GM19452 (cell line): Measurements from ENCODE around the gene ARHGEF16.

Source experiments
- ATAC-seq: cut with Tn5 transposase; IDR thresholded peaks from one replicate; pipeline ENCODE4 v1.9.1; 2021; ENCODE audit not compliant: unreplicated experiment

ARHGEF16 gene

GRCh38 chr1:3453891-3454810, at the start of gene ARHGEF16:
ARHGEF16 (plus strand) TSS chr1:3454665; CDS start chr1:3463085, 8,420 bp downstream.
- no peak for ATAC-seq

- ATAC-seq = no peak
Observed at GRCh38 chr1:3404801-3405200, 49.7 kb upstream of the ARHGEF16 start.

- ATAC-seq = no peak
Observed at GRCh38 chr1:3405491-3405890, 49.0 kb upstream of the ARHGEF16 start.

DNA sequence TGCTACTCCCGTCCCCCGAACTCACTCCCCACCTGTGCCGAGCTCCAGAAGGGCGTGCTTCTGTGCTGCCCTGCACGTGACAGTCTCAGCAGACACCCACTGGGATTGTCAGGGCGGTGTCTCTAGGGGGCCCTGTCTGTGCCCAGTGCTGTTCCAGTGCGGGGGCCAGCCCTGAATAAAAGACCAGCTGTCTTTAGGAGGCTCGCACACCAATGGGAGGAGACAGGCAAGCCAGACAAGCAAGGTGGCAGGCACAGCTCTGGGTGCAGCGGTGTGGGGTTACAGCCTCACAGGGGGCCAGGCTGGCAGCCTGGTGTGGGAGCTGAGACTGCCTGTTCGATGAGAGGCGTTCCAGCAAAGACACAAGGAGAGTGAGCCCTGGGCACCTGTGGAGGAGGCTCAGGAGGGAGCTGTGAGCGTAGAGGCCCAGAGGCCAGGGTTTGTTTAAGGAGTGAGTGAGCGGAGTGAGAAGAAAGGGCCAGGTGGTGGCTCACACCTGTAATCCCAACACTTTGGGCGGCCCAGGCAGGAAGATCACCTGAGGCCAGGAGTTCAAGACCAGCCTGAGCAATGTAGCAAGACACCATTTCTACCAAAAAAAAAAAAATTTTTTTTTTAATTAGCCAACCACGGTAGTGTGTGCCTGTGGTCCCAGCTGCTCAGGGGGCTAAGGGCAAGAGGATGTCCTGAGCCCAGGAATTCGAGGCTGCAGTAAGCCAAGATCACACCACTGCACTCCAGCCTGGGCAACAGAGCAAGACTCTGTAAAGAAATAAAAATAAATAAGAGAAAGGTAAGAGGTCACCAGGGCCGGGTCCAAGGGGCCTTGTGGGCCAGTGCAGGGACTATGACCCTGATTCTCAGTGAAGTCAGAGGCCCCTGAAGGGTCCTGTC, 48.2 kb upstream of the ARHGEF16 start:
- ATAC-seq = no peak

GRCh38 chr1:3407021-3407420, 47.4 kb upstream of the ARHGEF16 start:
- no peak for ATAC-seq

GRCh38 chr1:3408751-3409266, 45.7 kb upstream of the ARHGEF16 start:
- ATAC-seq = no peak

DNA sequence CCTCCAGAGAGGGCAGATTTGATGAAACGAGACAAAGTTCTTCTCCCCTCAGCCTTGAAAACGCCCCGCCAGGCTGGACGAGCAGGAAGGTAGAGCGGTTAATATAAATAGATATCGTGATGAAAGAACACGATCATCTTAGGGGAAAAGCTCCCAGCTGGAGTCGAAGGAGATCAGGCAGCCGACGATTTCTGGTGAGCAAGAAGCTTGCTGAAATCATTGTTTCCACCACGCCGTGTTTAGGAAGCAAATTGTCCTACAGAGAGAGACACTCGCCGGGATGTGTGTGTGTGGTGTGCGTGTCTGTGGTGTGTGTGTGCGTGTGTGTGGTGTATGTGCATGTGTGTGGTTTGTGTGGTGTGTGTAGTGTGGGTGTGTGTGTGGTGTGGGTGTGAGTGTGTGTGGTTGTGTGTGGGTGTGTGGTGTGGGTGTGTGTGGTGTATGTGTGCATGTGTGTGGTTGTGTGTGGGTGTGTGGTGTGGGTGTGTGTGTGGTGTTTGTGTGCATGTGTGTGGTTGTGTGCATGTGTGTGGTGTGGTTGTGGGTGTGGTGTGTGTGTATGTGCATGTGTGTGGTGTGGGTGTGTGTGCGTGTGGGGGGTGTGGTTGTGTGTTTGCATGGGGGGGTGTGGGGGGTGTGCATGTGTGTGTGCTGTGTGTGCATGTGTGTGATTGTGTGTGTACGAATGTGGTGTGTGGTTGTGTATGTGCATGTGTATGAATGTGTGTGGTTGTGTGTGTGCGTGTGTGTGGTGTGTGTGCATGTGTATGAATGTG, 44.9 kb upstream of the ARHGEF16 start:
- no peak for ATAC-seq

GRCh38 chr1:3410142-3410925, 44.1 kb upstream of the ARHGEF16 start:
- ATAC-seq = no peak

GRCh38 chr1:3411806-3412205, 42.7 kb upstream of the ARHGEF16 start:
- no peak for ATAC-seq

DNA sequence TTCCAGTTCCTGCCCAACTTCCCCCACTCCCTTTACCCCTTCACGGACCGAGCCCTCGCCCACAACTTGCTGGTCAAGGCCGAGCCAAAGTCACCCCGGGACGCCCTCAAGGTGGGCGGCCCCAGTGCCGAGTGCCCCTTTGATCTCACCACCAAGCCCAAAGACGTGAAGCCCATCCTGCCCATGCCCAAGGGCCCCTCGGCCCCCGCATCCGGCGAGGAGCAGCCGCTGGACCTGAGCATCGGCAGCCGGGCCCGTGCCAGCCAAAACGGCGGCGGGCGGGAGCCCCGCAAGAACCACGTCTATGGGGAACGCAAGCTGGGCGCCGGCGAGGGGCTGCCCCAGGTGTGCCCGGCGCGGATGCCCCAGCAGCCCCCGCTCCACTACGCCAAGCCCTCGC, 42.1 kb upstream of the ARHGEF16 start:
- no peak for ATAC-seq

DNA sequence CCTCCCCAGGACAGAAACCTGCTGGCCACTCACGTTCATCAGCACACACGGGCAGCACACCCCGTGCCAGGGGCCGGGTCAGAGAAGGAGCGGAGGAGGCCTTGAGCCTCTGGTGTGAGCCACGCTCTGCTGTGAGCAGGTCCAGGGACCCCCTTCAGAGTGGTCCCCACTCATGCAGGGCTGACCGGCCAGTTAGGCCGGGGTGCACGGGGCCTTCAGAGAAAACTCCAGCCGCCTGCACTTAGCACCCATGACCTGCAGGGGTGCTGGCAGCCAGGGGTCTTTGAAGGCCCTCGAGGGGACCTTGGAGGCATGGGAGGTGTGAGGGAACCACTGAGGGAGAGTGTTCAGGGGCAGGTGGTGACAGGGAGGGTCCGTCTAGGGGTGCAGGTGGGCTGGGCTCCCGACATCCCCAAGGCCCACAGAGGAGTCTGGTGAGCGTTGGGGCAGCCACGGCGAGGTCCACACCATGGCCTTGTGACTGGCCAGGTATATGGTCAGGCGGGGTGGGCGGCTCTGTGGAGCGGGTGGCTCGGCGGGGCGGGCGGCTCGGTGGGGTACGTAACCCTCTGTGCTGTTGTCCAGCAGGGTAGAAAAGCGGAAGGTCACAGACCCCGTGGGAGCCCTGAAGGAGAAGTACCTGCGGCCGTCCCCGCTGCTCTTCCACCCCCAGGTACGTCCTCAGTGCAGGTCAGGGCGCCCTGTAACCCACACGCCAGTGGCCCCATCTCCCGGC, 40.3 kb upstream of the ARHGEF16 start:
- no peak for ATAC-seq

DNA sequence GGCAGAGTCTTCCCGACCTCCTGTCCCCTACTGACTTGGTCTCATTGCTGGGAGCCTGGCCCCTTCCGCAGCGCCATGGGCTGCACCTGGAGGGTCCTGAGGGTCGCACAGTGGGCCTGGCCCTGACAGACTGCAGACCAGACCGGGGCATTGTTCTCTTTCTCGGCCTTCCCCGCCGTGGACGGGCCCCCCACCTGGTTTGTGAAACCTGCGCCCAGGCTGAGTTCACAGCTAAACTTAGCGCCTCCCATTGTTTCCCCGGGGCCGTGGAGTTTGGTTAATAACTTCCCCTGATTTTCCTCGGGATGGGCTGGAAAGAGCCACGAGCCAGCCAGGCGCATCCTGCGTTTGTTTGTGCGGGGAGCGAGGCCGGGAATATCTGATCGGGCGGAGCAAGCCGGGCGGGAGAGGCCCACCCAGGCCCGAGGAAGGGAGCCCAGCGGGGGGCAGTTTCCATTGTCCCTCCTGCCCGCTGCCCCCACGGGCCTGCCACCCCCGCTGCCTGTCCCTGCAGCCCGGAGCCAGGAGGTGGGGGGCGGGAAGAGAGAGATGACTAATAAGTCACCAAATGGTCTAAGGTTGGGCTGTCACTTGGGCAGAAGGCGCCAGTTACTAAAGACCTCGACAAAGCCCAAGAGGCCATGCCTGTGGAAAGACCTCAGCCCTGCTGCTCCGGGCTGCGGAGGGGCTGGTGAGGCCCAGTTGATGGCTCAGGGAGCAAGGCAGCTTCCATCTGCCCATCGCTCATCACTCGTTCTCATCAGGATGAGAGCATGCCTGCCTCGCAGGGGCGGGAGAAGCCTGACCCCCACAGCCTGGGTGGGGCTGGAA, 39.0 kb upstream of the ARHGEF16 start:
- no peak for ATAC-seq

- ATAC-seq = no peak
Observed at GRCh38 chr1:3417082-3417739, 37.3 kb upstream of the ARHGEF16 start.

DNA sequence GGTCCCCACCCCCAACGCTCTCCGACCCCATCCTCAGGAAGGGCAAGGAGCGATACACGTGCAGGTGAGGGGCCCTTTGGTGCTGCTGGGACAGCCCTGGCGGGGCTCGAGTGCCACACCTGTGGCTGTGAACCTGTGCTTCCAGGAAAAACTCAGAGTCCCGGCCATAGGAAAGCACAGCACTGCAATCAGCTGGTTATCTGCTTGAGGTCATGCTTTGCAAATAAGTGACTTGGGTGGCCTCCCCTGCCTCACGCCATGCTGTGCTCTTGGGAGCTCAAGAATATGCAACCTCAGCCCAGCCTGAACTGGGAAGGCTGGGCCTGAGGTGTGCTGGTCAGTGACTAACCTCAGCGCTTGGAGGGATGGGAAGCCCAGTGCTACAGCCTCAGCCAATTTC, 36.5 kb upstream of the ARHGEF16 start:
- no peak for ATAC-seq

GRCh38 chr1:3418600-3418999, 35.9 kb upstream of the ARHGEF16 start:
- no peak for ATAC-seq

GRCh38 chr1:3419415-3420204, 34.9 kb upstream of the ARHGEF16 start:
- no peak for ATAC-seq
